Uterus (tissue), 4 donors: ENCODE measurements around the gene HNRNPUL2. TPM values are rescaled to one million over a fixed set of nuclear protein-coding genes. Genes with fewer than 3 reads are reported as not detected.

Experiments
- DNase-seq, 2 donors: peaks; one replicate each; pipeline ENCODE4 v3.0.0-alpha.2; 2019 to 2020
- H3K27ac ChIP-seq, 2 donors: fragments of 200-600 bp; sonication (generic); 1 replicate in 1 of 2; 2 replicates in 1 of 2; pipeline ENCODE4 v1.5.1; 2016 to 2018
- H3K27me3 ChIP-seq, 2 donors: fragments of 200-600 bp; sonication (generic); one replicate each; pipeline ENCODE4 v1.5.1; 2018 to 2019; ENCODE audit warnings: control low read depth in 1 of 2
- H3K36me3 ChIP-seq, 2 donors: fragments of 200-600 bp; sonication (generic); one replicate each; pipeline ENCODE4 v1.5.1; 2019; ENCODE audit warnings: control low read depth in 1 of 2
- H3K4me1 ChIP-seq, 2 donors: fragments of 200-600 bp; sonication (generic); one replicate each; pipeline ENCODE4 v1.5.1; 2018 to 2019; ENCODE audit warnings: control low read depth in 1 of 2
- H3K4me3 ChIP-seq, 2 donors: fragments of 200-600 bp; sonication (generic); 1 replicate in 1 of 2; 2 replicates in 1 of 2; pipeline ENCODE4 v1.5.1; 2018 to 2019; ENCODE audit warnings: mild to moderate bottlenecking in 1 of 2
- H3K9me3 ChIP-seq, 2 donors: fragments of 200-600 bp; sonication (generic); one replicate each; pipeline ENCODE4 v1.5.1; 2019; ENCODE audit warnings: control low read depth in 1 of 2
- POLR2A ChIP-seq, 2 donors: fragments of 450-650 bp; IDR thresholded peaks; one replicate each; pipeline ENCODE4 v1.6.1; 2016; ENCODE audit warnings: antibody characterized with exemption in 2 of 2, mild to moderate bottlenecking in 1 of 2, moderate library complexity in 1 of 2
- intact Hi-C: fragments of 100-400 bp; cut with DNase I; formaldehyde crosslinking; loops from one replicate; pipeline ENCODE4 v1.15.1; 2023; ENCODE audit warnings: low total_unique reads
- total RNA-seq, 4 donors: library from RNA; depleted of rRNA in 3 of 4; stranded (reverse); fragments of >200 nt in 3 of 4; gene quantifications; one replicate each; pipeline versions ENCODE4 v1.1.0 to v1.2.4, GENCODE V29; 2014 to 2023
- TF ChIP-seq, protein P1 (sequence below), 4 experiments: fragments of 200-600 bp in 2 of 4; fragments of 450-650 bp in 2 of 4; sonication (generic) in 2 of 4; IDR thresholded peaks; one replicate each; pipeline ENCODE4 v1.5.1; 2016 to 2019; ENCODE audit warnings: antibody characterized with exemption in 4 of 4, mild to moderate bottlenecking in 2 of 4, moderate library complexity in 1 of 4
- donor health status: DM: yes; HTN: yes; CAD: no.

The HNRNPUL2 gene
- total RNA-seq, 4 donors from 2014 or later = 17.7 to 58.3 (median 21.3) TPM

DNA sequence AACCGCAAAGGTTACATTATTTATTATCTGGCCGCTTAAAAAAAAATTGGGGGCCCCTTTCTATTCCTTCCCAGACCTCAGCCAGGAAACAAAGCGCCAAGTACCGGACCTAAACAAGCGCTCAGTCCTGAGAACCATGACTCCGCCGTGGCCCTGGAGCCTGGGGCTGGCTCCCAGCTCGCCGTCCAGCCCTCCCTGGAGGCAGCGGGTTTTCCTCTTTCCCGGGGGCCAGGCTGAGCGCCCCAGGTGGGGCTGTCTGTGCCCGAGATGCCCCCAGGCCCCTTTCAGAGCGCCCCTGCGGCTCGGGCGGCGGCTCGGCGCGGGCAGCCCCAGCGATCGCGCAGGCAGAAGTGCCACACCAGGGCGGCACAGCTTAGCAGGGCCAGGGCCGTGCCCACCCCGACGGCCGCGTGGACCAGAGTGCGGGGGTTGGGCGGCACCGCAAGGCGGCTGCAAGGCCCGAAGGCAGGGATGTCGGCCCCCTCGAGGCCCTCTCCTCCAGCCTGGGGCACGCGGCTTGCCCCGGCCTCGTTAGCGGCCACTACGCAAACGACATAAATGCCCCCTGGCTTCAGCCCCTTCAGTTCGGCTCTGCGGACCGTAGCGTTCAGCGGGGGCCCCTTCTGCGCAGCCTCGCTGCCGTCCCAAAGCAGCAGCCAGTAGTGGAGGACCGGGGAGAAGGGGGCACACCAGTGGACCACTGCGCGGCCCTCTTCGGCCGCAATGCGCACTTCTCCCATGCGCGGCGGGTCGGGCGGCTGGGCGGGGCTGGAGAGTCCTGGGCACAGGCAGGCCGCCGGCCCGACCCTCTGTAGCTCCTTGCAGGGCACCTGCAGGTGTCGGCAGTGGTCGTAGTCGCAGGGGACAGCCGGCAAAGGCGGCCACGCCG, 39.5 kb downstream of the HNRNPUL2 start:
- Histone ChIP-seq H3K27ac (peak overlapping the region; percentile 87 to 89), H3K27me3 (no peaks in the 10 kb centered on the region), H3K36me3 (no peaks in the 10 kb centered on the region), H3K4me1 (no peaks in the 10 kb centered on the region), H3K9me3 (no peaks in the 10 kb centered on the region), H3K4me3 (peak overlapping the region; percentile 34 to 45)
- TF ChIP-seq POLR2A (IDR thresholded peaks at IDR 0.05) = peak in 1 of 2 donors; percentile 21
- TF ChIP-seq, protein P1, sequence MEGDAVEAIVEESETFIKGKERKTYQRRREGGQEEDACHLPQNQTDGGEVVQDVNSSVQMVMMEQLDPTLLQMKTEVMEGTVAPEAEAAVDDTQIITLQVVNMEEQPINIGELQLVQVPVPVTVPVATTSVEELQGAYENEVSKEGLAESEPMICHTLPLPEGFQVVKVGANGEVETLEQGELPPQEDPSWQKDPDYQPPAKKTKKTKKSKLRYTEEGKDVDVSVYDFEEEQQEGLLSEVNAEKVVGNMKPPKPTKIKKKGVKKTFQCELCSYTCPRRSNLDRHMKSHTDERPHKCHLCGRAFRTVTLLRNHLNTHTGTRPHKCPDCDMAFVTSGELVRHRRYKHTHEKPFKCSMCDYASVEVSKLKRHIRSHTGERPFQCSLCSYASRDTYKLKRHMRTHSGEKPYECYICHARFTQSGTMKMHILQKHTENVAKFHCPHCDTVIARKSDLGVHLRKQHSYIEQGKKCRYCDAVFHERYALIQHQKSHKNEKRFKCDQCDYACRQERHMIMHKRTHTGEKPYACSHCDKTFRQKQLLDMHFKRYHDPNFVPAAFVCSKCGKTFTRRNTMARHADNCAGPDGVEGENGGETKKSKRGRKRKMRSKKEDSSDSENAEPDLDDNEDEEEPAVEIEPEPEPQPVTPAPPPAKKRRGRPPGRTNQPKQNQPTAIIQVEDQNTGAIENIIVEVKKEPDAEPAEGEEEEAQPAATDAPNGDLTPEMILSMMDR (IDR thresholded peaks at IDR 0.05) = no peak
- DNase-seq = no peak
- intact Hi-C loops = no loop called here

DNA sequence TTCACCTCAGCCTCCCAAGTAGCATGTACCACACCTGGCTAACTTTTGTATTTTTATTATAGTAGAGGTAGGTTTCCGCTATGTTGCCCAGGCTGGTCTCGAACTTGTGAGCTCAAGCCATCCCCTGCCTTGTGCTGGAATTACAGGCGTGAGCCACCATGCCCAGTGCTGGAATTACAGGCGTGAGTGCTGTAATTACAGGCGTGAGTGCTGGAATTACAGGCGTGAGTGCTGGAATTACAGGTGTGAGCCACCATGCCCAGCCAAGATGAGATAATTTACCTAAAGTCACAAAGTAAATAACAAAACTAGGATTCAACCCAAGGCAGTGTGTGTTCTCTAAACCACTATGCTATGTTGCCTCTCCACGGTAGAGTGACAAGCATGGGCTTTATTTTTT, 44.7 kb downstream of the HNRNPUL2 start:
- intact Hi-C loops = no loop called here
- no peaks in the 10 kb centered on the region for H3K36me3 ChIP-seq
- no peak for DNase-seq
- H3K27ac ChIP-seq = no peak overlapping the region
- H3K27me3 ChIP-seq = no peaks in the 10 kb centered on the region
- H3K4me1 ChIP-seq = peaks cover 0 to 15% of the 10 kb centered on the region in 2 donors
- no peaks in the 10 kb centered on the region for H3K9me3 ChIP-seq
- no peak for TF ChIP-seq POLR2A (IDR thresholded peaks at IDR 0.05)
- no peak overlapping the region for H3K4me3 ChIP-seq

DNA sequence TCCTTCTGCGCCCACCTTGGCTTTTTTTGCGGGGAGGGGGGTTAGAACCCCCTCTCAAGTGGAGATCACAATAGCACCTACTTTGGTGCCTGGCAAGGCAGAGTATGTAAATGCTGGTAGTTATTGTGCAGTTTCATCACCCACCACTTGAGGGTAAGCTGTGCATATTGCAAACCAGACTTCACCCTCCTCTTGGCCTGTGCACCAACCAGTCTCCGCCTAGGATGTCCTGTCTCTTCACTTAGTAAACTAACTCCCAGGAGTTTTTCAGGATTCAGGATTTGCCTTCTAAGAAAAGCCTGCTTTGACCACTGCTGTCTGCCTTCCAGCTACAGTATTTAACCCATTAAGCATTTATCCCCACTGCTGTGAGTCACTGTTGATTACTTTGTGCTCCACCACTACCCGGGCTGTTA, 46.4 kb downstream of the HNRNPUL2 start:
- Histone ChIP-seq H3K4me3 (no peak overlapping the region), H3K27ac (peak overlapping the region; percentile 49 to 64), H3K4me1 (peaks cover 0 to 16% of the 10 kb centered on the region in 2 donors), H3K36me3 (no peaks in the 10 kb centered on the region), H3K9me3 (no peaks in the 10 kb centered on the region), H3K27me3 (no peaks in the 10 kb centered on the region)
- peak in 1 of 2 donors; percentile 66 for DNase-seq
- intact Hi-C loops = no loop called here
- TF ChIP-seq POLR2A (IDR thresholded peaks at IDR 0.05) = no peak
- TF ChIP-seq, protein P1 (IDR thresholded peaks at IDR 0.05) = peak; percentile 44 to 74 (median 54)

DNA sequence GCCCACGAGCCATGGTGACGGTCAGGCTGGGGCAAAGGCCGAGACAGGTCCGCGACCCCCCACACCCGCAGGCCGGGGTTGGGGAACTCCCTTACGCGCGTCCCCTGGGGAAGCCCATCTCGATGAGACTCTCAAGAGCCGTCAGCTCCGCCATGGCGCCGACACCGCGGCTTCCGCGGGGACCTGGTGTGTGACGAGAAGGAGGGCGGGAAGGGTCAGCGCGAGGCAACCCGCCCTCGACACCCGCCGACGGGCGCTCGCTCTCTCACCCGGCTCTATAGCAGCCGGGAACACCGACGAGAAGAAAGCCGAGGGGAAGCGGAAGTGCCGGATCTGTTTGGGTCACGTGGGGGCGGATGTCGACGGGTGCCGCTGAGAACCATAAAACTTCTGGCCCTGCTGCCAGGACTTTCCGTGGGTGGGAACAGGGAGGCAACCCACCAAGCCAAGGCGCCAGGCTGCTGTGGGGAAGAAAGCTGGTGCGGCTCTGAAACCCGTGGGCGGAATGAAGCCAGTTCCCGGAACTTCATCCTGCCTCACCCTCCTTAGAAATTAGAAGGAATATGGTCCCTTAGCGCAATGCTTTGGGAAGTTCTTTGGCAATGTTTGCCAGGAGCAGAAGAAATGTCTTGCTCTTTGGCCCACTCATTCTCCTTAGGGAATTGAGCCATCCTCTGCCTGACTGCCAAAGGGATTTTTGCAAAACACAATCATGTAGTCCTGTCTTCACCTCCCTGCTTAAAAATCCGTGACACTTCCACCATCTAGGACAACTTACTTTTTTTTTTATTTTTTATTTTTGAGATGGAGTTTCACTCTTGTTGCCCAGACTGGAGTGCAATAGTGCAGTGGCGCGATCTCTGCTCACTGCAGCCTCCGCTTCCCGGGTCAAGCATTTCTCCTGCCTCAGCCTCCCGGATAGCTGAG, 48.2 kb downstream of the HNRNPUL2 start, which contains the start of gene UBXN1:
TSS of gene UBXN1 (minus strand) at position 304 of the 927 bp plus-strand sequence. CDS start at position 154, 150 bp downstream.
- Histone ChIP-seq H3K27me3 (no peaks in the 10 kb centered on the region), H3K4me1 (peaks cover 0 to 16% of the 10 kb centered on the region in 2 donors), H3K9me3 (no peaks in the 10 kb centered on the region), H3K4me3 (peak within 1 kb of the TSS; percentile 64 to 98), H3K27ac (peak within 1 kb of the TSS; percentile 76 to 87), H3K36me3 (no peaks in the 10 kb centered on the region)
- TF ChIP-seq, protein P1 (IDR thresholded peaks at IDR 0.05) = no peak
- peak; percentile 51 to 53 for TF ChIP-seq POLR2A (IDR thresholded peaks at IDR 0.05)
- DNase-seq = peak; percentile 91 to 93
- intact Hi-C loops = no loop called here

DNA sequence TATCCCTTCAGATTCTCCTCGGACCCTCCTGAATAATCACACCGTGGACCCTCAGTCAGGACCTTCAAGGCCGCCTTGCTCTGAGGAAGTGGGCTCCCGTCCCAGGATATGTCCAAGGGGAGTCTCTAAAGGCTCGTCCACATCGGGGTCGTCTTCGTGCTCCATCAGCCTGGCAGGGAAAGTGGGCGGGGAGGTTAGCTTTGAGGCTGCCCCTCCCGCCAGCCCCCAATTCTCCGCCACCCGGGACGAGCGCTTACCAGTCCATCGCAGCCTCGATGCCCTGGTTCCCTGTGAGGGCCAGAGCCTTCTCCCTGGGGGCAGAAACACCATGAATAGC, 48.9 kb downstream of the HNRNPUL2 start:
- H3K9me3 ChIP-seq = no peaks in the 10 kb centered on the region
- H3K4me3 ChIP-seq = peak overlapping the region; percentile 64 to 98
- TF ChIP-seq POLR2A (IDR thresholded peaks at IDR 0.05) = no peak
- TF ChIP-seq, protein P1 (IDR thresholded peaks at IDR 0.05) = no peak
- H3K36me3 ChIP-seq = no peaks in the 10 kb centered on the region
- H3K4me1 ChIP-seq = peaks cover 0 to 16% of the 10 kb centered on the region in 2 donors
- intact Hi-C loops = no loop called here
- peak overlapping the region; percentile 76 to 87 for H3K27ac ChIP-seq
- no peak for DNase-seq
- no peaks in the 10 kb centered on the region for H3K27me3 ChIP-seq
